Measurements from ENCODE around the gene LRGUK.

DNA sequence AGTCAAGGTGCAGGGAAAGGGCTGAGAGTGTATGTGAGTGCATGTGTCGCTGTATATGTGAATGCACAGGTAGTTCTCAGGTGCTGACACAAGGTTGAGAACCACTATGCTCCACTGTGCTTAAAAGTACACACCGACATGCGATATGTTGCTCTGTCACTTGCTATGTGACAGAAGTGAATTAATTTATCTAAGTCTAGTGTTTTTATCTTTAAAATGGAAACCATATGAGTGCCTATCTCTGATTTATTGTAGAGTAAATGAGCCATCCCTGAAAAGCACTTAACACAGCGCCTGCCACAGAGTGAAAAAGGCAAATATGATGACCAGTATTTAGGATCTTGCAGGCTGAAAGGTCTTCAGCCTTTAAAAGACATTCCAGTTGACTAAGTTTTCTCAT lies 184.7 kb downstream of the LRGUK start:
- no peak for TF ChIP-seq ZFX (IDR thresholded peaks at IDR 0.05)
- TF ChIP-seq, protein P1, sequence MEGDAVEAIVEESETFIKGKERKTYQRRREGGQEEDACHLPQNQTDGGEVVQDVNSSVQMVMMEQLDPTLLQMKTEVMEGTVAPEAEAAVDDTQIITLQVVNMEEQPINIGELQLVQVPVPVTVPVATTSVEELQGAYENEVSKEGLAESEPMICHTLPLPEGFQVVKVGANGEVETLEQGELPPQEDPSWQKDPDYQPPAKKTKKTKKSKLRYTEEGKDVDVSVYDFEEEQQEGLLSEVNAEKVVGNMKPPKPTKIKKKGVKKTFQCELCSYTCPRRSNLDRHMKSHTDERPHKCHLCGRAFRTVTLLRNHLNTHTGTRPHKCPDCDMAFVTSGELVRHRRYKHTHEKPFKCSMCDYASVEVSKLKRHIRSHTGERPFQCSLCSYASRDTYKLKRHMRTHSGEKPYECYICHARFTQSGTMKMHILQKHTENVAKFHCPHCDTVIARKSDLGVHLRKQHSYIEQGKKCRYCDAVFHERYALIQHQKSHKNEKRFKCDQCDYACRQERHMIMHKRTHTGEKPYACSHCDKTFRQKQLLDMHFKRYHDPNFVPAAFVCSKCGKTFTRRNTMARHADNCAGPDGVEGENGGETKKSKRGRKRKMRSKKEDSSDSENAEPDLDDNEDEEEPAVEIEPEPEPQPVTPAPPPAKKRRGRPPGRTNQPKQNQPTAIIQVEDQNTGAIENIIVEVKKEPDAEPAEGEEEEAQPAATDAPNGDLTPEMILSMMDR (conservative IDR thresholded peaks at IDR 0.05), result no peak

All from C4-2B (cell line).